Right lobe of liver (tissue), 4 donors: ENCODE data around the gene ZSCAN2.

ENCODE experiments used
- POLR2A ChIP-seq: fragments of 450-650 bp; IDR thresholded peaks from one replicate; pipeline ENCODE4 v1.6.1; 2017; ENCODE audit warnings: antibody characterized with exemption, mild to moderate bottlenecking
- TF ChIP-seq, protein P1 (sequence below), 4 donors: fragments of 200-600 bp in 3 of 4; fragments of 450-650 bp in 1 of 4; IDR thresholded peaks; one replicate each; pipeline versions ENCODE4 v1.5.1 to v1.8.0; 2016 to 2022; ENCODE audit warnings: antibody characterized with exemption in 4 of 4, mild to moderate bottlenecking in 2 of 4
- donor health status: DM: no; HTN: no; CAD: no.
- donor health status: DM: no; HTN: no; CAD: no.
- donor health status: DM: no; HTN: yes; CAD: no.

DNA sequence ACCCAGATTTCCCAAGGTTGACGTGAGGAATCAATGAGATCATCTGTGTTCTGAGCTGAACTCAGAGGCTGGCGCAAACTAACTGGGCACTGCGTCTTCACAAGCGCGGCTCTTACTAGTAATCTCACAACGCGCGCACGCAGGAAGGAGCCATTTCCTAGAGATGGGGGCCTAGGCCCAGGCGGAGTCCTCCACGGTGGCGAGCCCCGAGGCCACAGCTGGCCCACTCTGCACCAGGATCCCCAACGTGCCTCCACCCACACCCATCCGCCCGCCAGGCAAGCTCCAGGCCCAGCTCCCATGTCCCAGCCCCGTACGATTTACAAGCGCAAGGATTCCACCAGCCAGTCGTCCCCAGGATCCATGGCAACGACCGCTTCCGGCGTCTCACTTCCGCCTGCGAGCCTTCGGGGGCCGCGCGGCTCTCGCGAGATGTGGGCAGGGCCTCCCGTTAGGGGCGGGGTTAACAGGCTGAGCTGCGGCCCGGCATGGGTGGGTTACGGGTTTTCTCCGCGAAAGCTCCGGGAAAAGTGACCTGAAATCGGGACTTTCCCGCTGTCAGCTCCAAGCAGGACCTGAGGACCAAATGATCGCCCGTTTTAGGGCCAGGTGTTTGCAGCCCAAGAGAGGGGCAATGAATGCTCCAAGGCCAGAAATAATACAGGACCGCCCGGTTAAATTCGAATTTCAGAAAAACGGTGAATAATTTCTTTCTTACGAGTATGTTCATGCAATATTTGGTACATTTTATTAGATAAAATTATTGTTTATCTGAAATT is 53.3 kb downstream of the ZSCAN2 start, which contains the start of gene WDR73:
- TF ChIP-seq, protein P1, sequence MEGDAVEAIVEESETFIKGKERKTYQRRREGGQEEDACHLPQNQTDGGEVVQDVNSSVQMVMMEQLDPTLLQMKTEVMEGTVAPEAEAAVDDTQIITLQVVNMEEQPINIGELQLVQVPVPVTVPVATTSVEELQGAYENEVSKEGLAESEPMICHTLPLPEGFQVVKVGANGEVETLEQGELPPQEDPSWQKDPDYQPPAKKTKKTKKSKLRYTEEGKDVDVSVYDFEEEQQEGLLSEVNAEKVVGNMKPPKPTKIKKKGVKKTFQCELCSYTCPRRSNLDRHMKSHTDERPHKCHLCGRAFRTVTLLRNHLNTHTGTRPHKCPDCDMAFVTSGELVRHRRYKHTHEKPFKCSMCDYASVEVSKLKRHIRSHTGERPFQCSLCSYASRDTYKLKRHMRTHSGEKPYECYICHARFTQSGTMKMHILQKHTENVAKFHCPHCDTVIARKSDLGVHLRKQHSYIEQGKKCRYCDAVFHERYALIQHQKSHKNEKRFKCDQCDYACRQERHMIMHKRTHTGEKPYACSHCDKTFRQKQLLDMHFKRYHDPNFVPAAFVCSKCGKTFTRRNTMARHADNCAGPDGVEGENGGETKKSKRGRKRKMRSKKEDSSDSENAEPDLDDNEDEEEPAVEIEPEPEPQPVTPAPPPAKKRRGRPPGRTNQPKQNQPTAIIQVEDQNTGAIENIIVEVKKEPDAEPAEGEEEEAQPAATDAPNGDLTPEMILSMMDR (IDR thresholded peaks at IDR 0.05), result no peak
- peak; percentile 51 for TF ChIP-seq POLR2A
